G401.6 (cell line): ENCODE data around the gene LIPI.
"Not testable (repeated sequence)": the region's sequence is repeated elsewhere in the genome, so short reads cannot be mapped to it uniquely, and the experiment has no call there.

Experiments
- FAIRE-seq: peaks from 2 replicates; lab custom pipeline; 2012; peaks lifted over from hg19 to GRCh38; lab: Jason Lieb, UNC

LIPI gene

GRCh38 chr21:14072761-14073535 lies 137.8 kb downstream of the LIPI start:
- FAIRE-seq = no peak

GRCh38 chr21:14071902-14072734 lies 138.6 kb downstream of the LIPI start:
- no peak for FAIRE-seq

- no peak for FAIRE-seq
These were observed 139.8 kb downstream of the LIPI start for GRCh38 chr21:14070968-14071367.

DNA sequence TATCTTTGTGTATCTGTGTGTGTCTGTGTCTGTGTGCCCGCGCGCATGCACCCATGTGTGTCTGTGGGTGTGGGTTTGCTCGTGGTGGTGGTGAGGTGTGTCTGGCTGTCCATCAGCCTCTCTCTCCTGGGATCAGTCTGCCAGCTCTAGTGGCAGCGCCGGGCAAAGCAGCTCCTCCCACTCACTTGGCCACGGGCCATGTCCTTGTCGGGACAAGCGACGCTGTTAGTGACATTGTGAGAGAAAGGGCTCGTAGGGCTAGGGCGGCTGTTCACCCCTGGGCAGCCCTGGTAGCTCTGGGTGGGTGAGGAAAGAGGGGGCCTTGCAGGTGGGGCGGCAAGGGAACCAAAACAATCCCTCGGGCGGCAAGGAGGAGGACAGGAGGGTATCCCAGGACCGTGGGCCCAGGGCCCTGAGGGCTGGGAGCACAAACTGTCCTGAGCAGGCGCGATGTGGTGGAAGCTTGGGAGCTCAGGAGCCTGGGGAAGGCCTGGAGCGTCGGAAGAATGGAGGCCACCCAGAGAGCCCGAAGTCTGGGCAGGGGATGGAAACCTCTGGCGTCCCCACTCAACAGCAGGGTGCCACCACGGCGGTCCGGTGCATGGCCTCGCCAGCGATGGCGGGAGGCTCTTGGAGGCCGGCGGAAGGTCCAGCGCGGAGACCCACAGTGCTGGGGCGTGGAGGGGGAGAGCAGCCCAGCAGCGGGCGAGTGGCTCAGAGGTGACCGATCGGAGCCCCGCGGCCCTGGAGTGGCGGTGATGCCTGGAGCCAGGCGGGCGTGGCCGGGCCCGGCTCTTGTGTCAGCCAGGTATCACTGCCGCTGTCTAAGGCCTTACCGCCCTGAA lies 140.5 kb downstream of the LIPI start:
- no peak for FAIRE-seq

DNA sequence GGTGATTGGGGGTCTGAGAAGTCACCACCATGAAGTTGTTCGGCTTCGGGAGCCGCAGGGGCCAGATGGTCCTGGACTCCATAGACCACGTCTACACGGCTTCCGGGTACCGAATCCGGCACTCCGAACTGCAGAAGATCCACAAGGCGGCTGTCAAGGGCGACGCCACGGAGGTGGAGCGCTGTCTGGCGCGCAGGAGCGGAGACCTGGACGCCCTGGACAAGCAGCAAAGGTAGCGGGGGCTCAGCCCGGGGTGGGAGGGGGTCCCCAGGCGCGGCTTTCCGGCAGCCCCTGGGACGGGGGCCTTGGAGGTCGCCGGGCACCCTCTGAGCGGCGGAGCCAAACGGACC lies 146.5 kb downstream of the LIPI start:
- FAIRE-seq = no peak

DNA sequence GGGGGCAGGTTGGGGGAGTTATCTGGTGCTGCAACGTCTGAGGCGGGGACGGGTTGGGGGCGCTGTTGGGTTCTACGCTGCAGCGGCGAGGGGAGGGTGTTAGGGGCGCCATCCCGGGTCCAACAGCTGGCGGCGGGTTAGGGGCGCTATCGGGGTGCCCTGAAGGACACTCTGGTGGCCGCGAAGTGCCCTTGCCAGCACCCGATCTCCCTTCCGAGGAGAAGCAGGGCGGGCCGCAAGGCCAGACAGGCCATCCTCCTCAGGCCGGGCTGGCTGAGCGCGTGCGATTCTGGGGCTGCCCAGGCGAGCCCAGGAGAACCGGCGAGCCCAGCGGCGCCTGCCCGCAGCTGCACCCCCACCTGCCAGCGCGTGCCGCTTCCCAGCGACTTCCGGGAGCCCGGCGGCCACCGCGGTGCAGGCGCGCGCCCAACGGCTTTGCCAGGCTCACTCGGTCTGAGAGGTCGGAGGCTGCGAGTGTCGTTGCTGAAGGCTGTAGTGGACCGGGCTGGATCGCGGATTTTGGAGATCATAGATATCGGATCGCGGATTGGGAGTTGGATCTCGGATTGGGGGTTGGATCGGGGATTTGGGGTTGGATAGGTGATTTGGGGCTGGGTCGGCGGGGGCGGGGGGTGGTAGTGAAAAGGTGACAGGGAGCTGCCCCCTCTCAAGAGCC lies 147.0 kb downstream of the LIPI start:
- not testable (repeated sequence) for FAIRE-seq

GRCh38 chr21:14062684-14063083 lies 148.1 kb downstream of the LIPI start:
- FAIRE-seq = not testable (repeated sequence)

DNA sequence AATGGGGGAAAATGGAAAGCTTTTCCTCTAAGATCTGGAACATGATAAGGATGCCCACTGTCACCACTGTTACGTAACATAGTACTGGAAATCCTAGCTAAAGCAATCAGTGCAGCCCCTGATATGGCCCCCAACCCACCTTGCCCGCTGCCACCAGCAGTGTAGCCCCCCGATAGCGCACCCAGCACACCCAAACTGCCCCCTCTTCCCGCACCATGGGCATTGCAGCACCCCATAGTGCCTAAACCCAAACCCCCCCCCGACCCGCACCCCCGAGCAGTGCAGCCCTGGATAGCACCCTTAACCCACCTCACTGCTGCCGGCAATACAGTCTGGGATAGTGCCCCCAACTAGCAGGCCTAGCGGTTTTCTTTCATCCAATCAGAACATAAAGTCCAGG lies 148.9 kb downstream of the LIPI start:
- not testable (repeated sequence) for FAIRE-seq

DNA sequence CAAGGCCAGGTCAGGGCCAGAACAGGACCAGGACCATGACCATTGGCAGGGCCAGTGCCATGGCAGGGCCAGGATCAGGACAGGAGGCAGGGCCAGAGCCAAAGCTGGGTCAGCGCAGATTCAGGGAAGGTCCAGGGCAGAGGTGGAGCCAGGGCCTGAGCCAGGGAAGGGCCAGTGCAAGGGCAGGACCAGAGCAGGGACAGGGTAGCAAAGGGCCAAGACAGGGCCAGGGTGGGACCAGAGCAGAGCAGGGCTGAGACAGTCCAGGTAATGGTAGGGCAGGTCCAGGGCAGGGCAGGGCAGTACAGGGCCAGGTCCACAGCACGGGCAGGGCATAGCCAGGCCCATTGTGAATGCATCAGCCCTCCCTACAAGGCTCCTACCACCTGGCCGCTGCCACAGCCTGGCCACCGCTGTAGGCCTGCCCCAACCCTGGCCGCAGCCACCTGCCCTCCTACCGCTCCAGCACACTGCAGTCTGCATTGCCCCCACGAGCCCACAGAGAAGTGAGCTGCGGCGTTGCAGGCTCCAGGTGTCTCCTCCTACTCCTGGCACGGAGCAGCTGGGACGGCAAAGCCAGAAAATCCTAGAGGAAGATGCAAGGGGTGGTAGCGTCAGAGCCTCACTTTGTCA lies 151.6 kb downstream of the LIPI start:
- FAIRE-seq = not testable (repeated sequence)
